Smooth muscle cell (in vitro differentiated cells): ENCODE results near the gene INPP5J. TPM values are rescaled to one million over a fixed set of nuclear protein-coding genes. Genes with fewer than 3 reads are reported as not detected.

Source experiments
- DNase-seq: peaks from one replicate; lab custom pipeline; 2025; ENCODE audit not compliant: unreplicated experiment; lab: John Stamatoyannopoulos, UW
- H2AFZ ChIP-seq: fragments of 200-600 bp; sonication (generic); 2 replicates; pipeline ENCODE4 v1.6.0; 2016; ENCODE audit warnings: antibody characterized with exemption, low read depth, mild to moderate bottlenecking
- H3F3A ChIP-seq: fragments of 200-600 bp; sonication (generic); 2 replicates; pipeline ENCODE4 v1.6.0; 2017; ENCODE audit warnings: antibody characterized with exemption, low read depth
- H3K27ac ChIP-seq: fragments of 200-600 bp; sonication (generic); 2 replicates; pipeline ENCODE4 v1.5.1; 2016; ENCODE audit warnings: low read depth, mild to moderate bottlenecking
- H3K27me3 ChIP-seq: fragments of 200-600 bp; sonication (generic); 2 replicates; pipeline ENCODE4 v1.6.1; 2016; ENCODE audit warnings: low read depth, mild to moderate bottlenecking
- H3K36me3 ChIP-seq: fragments of 200-600 bp; sonication (generic); 2 replicates; pipeline ENCODE4 v1.5.1; 2016; ENCODE audit warnings: low read depth
- H3K4me1 ChIP-seq: fragments of 200-600 bp; sonication (generic); 2 replicates; pipeline ENCODE4 v1.5.1; 2016; ENCODE audit warnings: low read depth
- H3K4me2 ChIP-seq: fragments of 200-600 bp; sonication (generic); 2 replicates; pipeline ENCODE4 v1.6.0; 2016; ENCODE audit warnings: mild to moderate bottlenecking
- H3K4me3 ChIP-seq: fragments of 200-600 bp; sonication (generic); 2 replicates; pipeline ENCODE4 v1.5.1; 2016; ENCODE audit warnings: mild to moderate bottlenecking
- H3K79me2 ChIP-seq: fragments of 200-600 bp; sonication (generic); 2 replicates; pipeline ENCODE4 v1.6.0; 2016; ENCODE audit warnings: low read depth, mild to moderate bottlenecking
- H3K9ac ChIP-seq: fragments of 200-600 bp; sonication (generic); 2 replicates; pipeline ENCODE4 v1.6.0; 2016; ENCODE audit warnings: low read depth
- H3K9me3 ChIP-seq: fragments of 200-600 bp; sonication (generic); replicated peaks from 2 replicates; pipeline ENCODE4 v1.5.1; 2016; ENCODE audit warnings: low read depth
- H4K20me1 ChIP-seq: fragments of 200-600 bp; sonication (generic); 2 replicates; pipeline ENCODE4 v1.6.0; 2016; ENCODE audit warnings: low read depth
- WGBS: methylation state at CpG from one replicate; pipeline ENCODE4 v1.1.7; 2016; ENCODE audit warnings: low lambda C conversion rate; 5-methylcytosine and 5-hydroxymethylcytosine counted together
- polyA plus RNA-seq: library from polyadenylated mRNA; unstranded; fragments of >200 nt; fragmentation: Nextera tagmentation; extraction: Ambion mirVana; gene quantifications from 2 replicates; pipeline ENCODE4 v1.2.1, GENCODE V29; 2016
- total RNA-seq: library from RNA; depleted of rRNA; stranded (reverse); fragments of >200 nt; gene quantifications from 2 replicates; pipeline ENCODE4 v1.2.3, GENCODE V29; 2014
- TF ChIP-seq, protein P1 (sequence below): fragments of 200-600 bp; sonication (generic); IDR thresholded peaks from 2 replicates; pipeline ENCODE4 v1.5.1; 2017; ENCODE audit warnings: borderline replicate concordance, mild to moderate bottlenecking, antibody characterized with exemption; ENCODE audit not compliant: insufficient read depth, poor library complexity, severe bottlenecking

INPP5J gene
- total and polyA plus RNA-seq, 2 experiments from 2014 or later: 0.66 to 1.2 TPM

DNA sequence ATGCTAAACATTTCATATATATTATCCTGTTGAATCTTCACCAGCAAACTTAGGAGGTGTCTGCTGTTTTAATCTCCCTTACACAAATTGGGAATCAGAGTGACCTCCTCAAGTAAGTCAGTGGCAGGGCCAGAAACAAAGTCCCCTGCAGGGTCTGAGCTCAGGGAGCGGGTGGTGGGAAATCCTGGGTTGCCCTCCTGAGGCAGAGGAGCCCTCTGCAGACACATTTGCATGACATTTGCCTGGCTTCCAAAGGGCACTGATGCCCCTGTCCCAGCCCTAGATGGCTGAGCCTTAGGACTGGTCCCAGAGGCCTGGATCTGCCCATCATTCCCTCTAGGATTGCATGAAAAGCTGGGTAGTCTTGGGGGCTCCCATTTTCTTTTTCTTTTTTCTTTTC, 2.1 kb upstream of the INPP5J start:
- H3K27ac ChIP-seq: no peak overlapping the region
- no peaks in the 10 kb centered on the region for H3K4me1 ChIP-seq
- H3K4me2 ChIP-seq: no peak overlapping the region
- no peak overlapping the region for H3K9ac ChIP-seq
- H3K79me2 ChIP-seq: no peaks in the 10 kb centered on the region
- no peaks in the 10 kb centered on the region for H3K36me3 ChIP-seq
- WGBS: 100% methylated on average over 1 of the region's 1 CpG
- no peaks in the 10 kb centered on the region for H4K20me1 ChIP-seq
- H3K4me3 ChIP-seq: no peak overlapping the region
- no peaks in the 10 kb centered on the region for H3K9me3 ChIP-seq
- H3K27me3 ChIP-seq: no peaks in the 10 kb centered on the region
- TF ChIP-seq, protein P1, sequence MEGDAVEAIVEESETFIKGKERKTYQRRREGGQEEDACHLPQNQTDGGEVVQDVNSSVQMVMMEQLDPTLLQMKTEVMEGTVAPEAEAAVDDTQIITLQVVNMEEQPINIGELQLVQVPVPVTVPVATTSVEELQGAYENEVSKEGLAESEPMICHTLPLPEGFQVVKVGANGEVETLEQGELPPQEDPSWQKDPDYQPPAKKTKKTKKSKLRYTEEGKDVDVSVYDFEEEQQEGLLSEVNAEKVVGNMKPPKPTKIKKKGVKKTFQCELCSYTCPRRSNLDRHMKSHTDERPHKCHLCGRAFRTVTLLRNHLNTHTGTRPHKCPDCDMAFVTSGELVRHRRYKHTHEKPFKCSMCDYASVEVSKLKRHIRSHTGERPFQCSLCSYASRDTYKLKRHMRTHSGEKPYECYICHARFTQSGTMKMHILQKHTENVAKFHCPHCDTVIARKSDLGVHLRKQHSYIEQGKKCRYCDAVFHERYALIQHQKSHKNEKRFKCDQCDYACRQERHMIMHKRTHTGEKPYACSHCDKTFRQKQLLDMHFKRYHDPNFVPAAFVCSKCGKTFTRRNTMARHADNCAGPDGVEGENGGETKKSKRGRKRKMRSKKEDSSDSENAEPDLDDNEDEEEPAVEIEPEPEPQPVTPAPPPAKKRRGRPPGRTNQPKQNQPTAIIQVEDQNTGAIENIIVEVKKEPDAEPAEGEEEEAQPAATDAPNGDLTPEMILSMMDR: no peak
- no peaks in the 10 kb centered on the region for H3F3A ChIP-seq
- no peak overlapping the region for H2AFZ ChIP-seq
- DNase-seq: no peak

DNA sequence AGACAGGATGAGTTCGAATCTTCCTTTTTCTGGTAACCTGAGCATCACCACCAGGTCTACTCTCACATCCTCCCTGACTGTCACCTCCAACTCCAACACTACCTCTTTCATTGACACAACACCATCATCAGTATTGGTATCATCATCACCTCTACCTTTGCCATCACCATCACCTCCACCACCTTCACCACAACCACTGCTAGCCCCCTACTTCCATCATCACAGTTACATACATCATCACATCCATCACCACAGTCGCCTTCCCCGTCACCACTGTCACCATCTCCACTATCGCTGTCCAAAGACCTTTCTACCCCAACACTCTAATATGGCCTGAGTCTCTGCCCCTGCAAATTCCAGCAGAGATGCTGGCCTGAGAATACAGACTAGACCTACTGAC, 1.4 kb upstream of the INPP5J start:
- Histone ChIP-seq H3K4me2 (no peak overlapping the region), H3K9ac (no peak overlapping the region), H3K79me2 (no peaks in the 10 kb centered on the region), H3K4me3 (no peak overlapping the region), H3K4me1 (no peaks in the 10 kb centered on the region), H3K36me3 (no peaks in the 10 kb centered on the region), H3K27ac (no peak overlapping the region), H3K9me3 (no peaks in the 10 kb centered on the region), H4K20me1 (no peaks in the 10 kb centered on the region), H3F3A (no peaks in the 10 kb centered on the region), H2AFZ (no peak overlapping the region), H3K27me3 (no peaks in the 10 kb centered on the region)
- TF ChIP-seq, protein P1: no peak
- DNase-seq: no peak
- WGBS: 95% methylated on average over 4 of the region's 4 CpGs

DNA sequence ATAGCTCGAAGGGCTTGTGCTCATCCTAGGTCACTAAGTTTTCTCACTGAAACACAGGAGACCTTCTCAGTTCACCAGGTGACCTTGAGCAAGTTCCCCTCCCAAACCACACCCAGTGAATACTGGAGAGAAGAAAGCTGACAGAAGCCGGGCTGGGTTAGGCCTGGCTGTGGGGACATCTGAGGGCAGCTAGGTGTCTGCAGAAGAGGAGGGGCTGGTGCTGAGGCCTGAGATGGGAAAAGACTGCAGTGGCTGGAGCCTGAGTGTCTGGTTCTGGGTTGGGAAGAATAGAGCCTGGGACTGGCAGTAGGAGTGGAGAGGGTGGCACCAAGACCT, 602 bp upstream of the INPP5J start:
- Histone ChIP-seq H4K20me1 (no peaks in the 10 kb centered on the region), H3K27ac (no peak overlapping the region), H2AFZ (no peak overlapping the region), H3F3A (no peaks in the 10 kb centered on the region), H3K36me3 (no peaks in the 10 kb centered on the region), H3K4me3 (no peak overlapping the region), H3K9ac (no peak overlapping the region), H3K4me2 (no peak overlapping the region), H3K4me1 (no peaks in the 10 kb centered on the region), H3K27me3 (no peaks in the 10 kb centered on the region), H3K79me2 (no peaks in the 10 kb centered on the region), H3K9me3 (no peaks in the 10 kb centered on the region)
- WGBS: 83% methylated on average over 2 of the region's 2 CpGs
- no peak for DNase-seq
- TF ChIP-seq, protein P1: no peak

DNA sequence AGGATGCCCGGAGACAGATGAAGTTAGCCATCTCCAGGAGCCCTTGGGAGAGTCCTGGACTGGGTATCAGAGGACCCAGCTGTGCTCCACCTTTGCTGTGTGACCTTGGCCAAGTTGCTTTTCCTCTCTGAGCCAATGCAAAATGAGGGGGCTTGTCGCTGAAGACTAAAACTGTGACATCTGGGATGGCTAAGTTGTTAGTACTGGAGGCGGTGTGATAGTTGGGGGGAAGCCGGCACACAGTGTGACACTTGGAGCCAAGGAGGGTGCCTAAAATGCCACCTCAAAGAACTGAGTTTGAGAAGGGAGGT, 481 bp downstream of the INPP5J start:
- H3K4me2 ChIP-seq: peak overlapping the region; percentile 83
- H2AFZ ChIP-seq: no peak overlapping the region

More for the DNA sequence above, 481 bp downstream of the INPP5J start:
- Histone ChIP-seq H3K36me3 (no peaks in the 10 kb centered on the region), H3K79me2 (no peaks in the 10 kb centered on the region), H3K27me3 (no peaks in the 10 kb centered on the region), H3K27ac (no peak overlapping the region), H3K9ac (peak overlapping the region; percentile 30), H4K20me1 (no peaks in the 10 kb centered on the region), H3K4me1 (no peaks in the 10 kb centered on the region), H3F3A (no peaks in the 10 kb centered on the region), H3K4me3 (peak overlapping the region; percentile 46), H3K9me3 (no peaks in the 10 kb centered on the region)
- TF ChIP-seq, protein P1: no peak
- WGBS: 71% methylated on average over 4 of the region's 4 CpGs
- no peak for DNase-seq
